Measurements from ENCODE around the gene SPECC1L.
"Not testable (repeated sequence)": the region's sequence is repeated elsewhere in the genome, so short reads cannot be mapped to it uniquely, and the experiment has no call there.

SPECC1L gene

DNA sequence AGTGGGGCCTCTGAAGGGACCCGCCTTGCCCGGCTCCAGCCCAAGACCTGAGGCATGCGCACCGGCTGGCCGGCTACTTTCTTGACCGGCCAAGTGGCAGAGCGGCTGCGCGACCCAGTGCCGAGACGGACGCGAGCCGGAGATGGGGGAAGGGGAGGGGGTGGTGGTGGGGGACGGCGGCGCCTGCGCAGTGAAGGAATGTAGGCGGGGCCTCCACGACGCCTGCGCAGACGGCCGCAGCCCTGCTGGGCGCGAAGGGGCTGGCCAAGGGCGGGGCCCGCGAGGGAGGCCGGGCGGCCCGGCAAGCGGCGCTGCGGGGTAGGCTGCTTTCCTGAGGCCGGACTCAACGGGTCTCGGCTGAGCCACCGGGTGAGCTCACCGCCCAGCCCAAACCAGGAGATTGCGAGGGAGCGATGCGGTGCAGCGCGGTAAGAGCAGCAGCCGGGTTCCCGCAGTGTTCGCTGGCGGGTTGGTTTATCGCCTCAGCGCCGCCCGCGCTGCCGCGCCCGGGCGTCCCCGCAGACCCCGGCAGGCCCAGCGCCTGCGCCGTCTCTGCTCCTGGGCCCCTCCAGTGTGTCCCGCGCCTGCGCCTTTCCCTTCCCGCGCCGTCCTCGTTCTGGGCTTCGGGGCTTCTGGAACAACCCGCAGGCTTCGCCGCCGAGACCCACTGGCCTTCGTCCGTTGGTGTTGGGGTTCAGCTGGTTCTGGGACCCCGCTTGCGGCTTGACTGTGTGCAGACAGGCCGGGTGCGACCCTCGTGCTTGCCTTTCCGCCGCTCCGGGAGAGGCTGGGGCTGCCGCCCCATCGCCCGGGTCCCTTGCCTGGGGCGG is at the start of gene SPECC1L:
SPECC1L (plus strand) TSS at position 276 of the 830 bp plus-strand sequence. CDS start 31,401 bp downstream, outside the sequence.
- DNase-seq, result peak; percentile 84

- no peak for DNase-seq
Measured at GRCh38 chr22:24224468-24224867, 46.2 kb upstream of the SPECC1L start.

GRCh38 chr22:24225044-24225601 is 45.5 kb upstream of the SPECC1L start:
- DNase-seq, result no peak

- DNase-seq, result no peak
Measured at GRCh38 chr22:24225951-24226350, 44.7 kb upstream of the SPECC1L start.

- DNase-seq, result no peak
Measured at GRCh38 chr22:24230911-24231656, 39.5 kb upstream of the SPECC1L start.

- DNase-seq, result no peak
Measured at GRCh38 chr22:24231706-24232105, 38.9 kb upstream of the SPECC1L start.

- no peak for DNase-seq
Measured at GRCh38 chr22:24232124-24232523, 38.5 kb upstream of the SPECC1L start.

DNA sequence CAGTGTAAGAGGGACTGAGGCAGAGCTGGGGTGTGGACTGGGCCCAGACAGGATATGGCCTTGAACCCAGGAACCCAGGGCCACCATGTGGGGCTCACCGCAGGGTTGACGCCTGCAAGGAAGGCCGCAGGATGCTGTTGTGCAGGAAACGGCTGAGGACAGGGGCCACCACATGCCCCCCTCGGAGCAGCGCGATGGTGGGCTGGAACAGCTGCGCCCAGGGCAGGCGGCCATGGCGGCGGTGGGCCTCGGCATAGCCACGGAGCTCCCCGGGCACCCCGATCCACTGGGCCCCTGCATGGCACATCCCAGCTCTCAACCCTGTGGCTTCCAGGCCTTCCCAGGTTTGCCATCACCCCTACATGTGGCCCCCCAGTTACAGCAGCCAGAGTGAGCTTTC is 37.9 kb upstream of the SPECC1L start:
- no peak for DNase-seq

DNA sequence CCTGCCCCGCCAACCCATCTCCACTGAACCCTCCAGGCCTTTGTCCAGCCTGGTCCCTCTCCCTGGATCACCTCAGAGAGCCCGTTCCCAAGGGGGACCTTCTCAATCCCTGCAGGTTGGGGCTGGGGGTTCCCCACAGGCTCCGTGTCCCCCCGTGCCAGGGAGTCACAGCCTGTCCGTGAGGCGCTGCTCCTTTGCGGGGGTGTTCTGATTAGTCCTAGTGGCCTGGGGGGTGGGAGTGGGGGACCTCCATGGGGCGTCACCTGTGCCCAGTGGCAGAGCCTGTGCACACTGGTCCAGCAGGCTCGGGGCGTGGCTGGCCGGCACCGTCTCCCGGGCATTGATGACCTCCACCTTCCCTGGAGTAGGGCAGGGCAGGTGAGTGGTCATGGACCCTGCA is 37.4 kb upstream of the SPECC1L start:
- no peak for DNase-seq

DNA sequence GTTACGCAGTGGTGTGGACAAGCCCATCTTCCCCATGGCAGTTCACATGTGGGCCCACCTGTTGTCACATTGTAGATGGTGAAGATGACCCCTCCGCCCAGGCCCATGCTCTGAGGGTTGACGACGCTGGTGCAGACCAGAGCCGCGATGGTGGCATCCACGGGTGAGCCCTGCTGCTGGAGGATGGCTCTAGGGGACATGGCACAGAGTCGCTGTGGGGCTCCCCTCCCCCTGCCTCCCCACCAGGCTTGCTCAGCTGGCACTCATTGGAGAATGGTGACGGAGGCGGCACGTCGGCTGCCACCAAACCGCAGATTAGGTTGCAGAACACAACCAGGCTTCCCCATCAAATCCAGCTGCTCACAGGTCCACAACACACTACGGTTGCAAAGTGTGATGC is 36.8 kb upstream of the SPECC1L start:
- no peak for DNase-seq

GRCh38 chr22:24235315-24235714 is 35.3 kb upstream of the SPECC1L start:
- DNase-seq, result no peak

GRCh38 chr22:24236656-24237055 is 34.0 kb upstream of the SPECC1L start:
- no peak for DNase-seq

DNA sequence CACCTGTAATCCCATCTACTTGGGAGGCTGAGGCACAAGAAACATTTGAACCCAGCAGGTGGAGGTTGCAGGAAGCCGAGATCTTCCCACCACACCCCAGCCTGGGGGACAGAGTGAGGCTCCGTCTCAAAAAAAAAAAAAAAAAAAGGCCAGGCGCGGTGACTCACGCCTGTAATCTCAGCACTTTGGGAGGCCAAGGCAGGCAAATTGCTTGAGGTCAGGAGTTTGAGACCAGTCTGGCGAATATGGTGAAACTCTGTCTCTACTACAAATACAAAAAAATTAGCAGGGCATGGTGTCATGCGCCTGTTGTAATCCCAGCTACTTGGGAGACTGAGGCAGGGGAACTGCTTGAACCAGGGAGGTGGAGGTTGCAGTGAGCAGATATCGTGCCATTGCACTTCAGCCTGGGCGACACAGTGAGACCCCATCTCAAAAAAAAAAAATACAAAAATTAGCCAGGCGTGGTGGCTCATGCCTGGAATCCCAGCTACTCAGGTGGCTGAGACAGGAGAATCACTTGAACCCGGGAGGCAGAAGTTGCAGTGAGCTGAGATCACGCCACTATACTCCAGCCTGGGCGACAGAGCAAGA is 32.4 kb upstream of the SPECC1L start:
- not testable (repeated sequence) for DNase-seq

DNA sequence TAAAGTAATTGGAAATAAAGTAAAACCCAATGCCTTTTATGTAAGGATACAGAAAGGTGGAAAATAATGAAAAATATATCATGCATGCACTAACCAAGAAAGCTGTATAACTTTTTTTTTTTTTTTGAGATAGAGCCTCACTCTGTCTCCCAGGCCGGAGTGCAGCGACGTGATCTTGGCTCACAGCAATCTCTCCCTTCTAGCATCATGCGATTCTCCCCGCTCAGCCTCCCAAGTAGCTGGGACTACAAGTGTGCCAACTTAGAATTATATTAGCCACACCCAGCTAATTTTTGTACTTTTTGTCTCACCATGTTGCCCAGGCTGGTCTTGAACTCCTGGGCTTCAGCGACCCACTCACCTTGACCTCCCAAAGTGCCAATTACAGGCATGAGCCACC is 30.2 kb upstream of the SPECC1L start:
- DNase-seq, result no peak

DNA sequence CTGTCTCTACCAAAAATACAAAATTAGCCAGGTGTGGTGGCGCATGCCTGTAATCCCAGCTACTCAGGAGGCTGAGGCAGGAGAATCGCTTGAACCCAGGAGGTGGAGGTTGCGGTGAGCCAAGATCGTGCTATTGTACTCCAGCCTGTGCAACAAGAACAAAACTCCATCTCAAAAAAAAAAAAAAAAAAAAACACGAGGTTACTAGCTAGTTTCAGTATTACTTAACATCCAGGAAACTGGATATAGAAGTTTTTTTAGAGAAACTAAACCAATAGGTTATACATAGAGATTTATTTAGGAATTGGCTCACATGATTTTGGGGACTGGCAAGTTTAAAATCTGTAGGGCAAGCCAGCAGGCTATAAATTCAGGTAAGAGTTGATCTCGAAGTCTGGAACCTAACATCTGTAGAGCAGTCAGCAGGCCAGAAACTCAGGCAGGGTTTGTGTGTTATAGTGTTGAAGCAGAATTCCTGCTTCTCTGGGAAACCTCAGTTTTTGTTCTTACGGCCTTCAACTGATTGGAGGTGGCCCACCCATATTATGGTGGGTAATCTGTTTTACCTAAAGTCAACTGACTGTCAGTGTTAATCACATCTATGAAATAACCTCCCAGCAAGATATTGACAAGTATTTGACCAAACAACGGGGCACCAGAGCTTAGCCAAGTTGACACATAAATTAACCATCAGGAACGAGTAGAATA is 29.5 kb upstream of the SPECC1L start:
- DNase-seq, result not testable (repeated sequence)

GRCh38 chr22:24243417-24243816 is 27.2 kb upstream of the SPECC1L start:
- not testable (repeated sequence) for DNase-seq

GRCh38 chr22:24244144-24244787 is 26.4 kb upstream of the SPECC1L start:
- no peak for DNase-seq

GRCh38 chr22:24245030-24245431 is 25.6 kb upstream of the SPECC1L start, which contains the start of gene GGT5:
Gene GGT5, minus strand, starts transcription at chr22:24245082. Its CDS starts 357 bp downstream, at chr22:24244725.
- not testable (repeated sequence) for DNase-seq

DNA sequence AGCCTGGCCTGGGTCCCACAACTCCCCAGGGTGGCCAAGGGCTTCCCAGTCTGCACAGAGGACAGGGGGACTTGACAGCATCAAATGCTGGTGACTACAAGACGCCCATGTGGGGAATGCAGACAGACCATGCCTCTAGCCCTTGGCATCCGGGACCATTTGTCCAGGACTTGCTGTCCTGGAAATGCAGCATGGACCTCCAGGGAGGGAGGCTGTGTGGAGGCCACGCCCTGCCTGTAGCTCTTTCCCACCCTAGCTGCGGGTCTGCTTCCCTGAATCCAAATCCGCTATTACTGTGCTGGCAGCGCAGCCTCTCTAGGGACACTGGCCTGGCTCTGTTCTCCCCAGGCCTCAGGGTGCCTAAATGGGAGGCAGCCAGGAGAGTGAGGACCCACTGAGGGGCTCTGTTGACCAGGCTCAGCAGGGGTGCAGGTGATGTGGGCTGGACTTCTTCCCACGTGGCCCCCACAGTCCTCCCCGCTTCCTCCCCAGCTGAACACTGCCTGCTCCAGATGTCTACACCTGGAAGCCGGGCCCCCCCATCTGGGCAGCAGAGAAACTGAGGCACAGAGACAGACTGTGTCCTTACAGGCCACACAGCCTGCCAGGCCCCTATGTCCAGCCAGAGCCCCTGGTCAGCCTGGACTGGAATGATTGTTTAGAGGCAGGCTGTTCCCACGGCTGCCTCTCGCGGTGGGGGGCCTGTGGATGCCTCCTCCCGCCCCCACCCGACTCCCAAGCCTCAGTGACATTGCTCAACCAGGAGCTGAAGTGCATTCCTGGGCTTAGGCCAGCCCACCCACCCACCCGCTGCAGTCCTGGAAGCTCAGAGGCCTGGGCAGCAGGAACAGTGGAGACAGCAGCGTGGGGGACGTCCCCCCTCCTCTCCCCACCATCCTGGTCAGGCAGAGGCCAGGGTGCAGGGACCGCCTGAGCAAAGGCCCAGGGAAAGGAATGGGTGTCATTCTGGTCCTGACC is 24.8 kb upstream of the SPECC1L start:
- not testable (repeated sequence) for DNase-seq

- no peak for DNase-seq
Measured at GRCh38 chr22:24247011-24247507, 23.6 kb upstream of the SPECC1L start.

Measured in GOT3 (cell line).